ENCODE data around the gene NOCT. TPM values are rescaled to one million over a fixed set of nuclear protein-coding genes. Genes with fewer than 3 reads are reported as not detected.

The NOCT gene
- total and polyA plus RNA-seq, 2 experiments from 2014 or later = 9.9 to 20.8 TPM

DNA sequence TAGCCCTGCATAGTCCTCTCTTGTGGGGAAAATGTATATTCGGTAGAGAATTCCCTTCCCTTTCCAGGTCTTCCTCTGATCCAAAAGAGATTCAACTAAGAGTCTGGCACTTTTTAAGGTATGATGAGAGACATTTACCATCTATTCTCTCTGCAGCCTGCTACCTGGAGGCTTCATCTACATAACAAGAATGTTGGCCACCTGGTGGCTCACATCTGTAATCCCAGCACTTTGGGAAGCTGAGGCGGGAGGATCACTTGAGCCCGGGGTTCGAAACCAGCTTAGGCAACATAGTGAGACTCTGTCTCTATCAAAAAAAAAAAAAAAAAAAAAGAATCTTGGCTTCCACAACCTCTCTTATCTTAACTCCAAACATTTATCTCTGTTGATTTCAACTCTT lies 40.4 kb upstream of the NOCT start:
- no peaks in the 10 kb centered on the region for H3K79me2 ChIP-seq
- DNase-seq (ENCODE audit: low spot score) = no peak
- peaks cover 8% of the 10 kb centered on the region for H3K4me1 ChIP-seq (ENCODE audit: insufficient read depth)
- H3K27me3 ChIP-seq = no peaks in the 10 kb centered on the region
- H3K9me3 ChIP-seq (ENCODE audit: low read depth) = no peaks in the 10 kb centered on the region
- H3K36me3 ChIP-seq (replicated peaks; ENCODE audit: insufficient read depth, low read depth) = no peaks in the 10 kb centered on the region
- no peaks in the 10 kb centered on the region for H3K9me2 ChIP-seq (replicated peaks; ENCODE audit: insufficient read depth)
- no peak overlapping the region for H3K4me3 ChIP-seq
- 75% methylated on average over 4 of the region's 4 CpGs for WGBS (ENCODE audit: low lambda C conversion rate, missing lambda C conversion rate)
- H3K4me2 ChIP-seq = no peak overlapping the region
- H3K27ac ChIP-seq = no peak overlapping the region
- TF ChIP-seq EZH2 (IDR thresholded peaks at IDR 0.05; ENCODE audit: borderline replicate concordance) (no peak), EZH2phosphoT487 (IDR thresholded peaks at IDR 0.05; ENCODE audit: low read depth, severe bottlenecking, unreplicated experiment) (no peak)
- TF ChIP-seq, protein P1, sequence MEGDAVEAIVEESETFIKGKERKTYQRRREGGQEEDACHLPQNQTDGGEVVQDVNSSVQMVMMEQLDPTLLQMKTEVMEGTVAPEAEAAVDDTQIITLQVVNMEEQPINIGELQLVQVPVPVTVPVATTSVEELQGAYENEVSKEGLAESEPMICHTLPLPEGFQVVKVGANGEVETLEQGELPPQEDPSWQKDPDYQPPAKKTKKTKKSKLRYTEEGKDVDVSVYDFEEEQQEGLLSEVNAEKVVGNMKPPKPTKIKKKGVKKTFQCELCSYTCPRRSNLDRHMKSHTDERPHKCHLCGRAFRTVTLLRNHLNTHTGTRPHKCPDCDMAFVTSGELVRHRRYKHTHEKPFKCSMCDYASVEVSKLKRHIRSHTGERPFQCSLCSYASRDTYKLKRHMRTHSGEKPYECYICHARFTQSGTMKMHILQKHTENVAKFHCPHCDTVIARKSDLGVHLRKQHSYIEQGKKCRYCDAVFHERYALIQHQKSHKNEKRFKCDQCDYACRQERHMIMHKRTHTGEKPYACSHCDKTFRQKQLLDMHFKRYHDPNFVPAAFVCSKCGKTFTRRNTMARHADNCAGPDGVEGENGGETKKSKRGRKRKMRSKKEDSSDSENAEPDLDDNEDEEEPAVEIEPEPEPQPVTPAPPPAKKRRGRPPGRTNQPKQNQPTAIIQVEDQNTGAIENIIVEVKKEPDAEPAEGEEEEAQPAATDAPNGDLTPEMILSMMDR (IDR thresholded peaks at IDR 0.05; ENCODE audit: poor library complexity) = no peak
- H4K20me1 ChIP-seq (ENCODE audit: insufficient read depth, poor library complexity, severe bottlenecking) = no peaks in the 10 kb centered on the region
- no peak overlapping the region for H2AFZ ChIP-seq

DNA sequence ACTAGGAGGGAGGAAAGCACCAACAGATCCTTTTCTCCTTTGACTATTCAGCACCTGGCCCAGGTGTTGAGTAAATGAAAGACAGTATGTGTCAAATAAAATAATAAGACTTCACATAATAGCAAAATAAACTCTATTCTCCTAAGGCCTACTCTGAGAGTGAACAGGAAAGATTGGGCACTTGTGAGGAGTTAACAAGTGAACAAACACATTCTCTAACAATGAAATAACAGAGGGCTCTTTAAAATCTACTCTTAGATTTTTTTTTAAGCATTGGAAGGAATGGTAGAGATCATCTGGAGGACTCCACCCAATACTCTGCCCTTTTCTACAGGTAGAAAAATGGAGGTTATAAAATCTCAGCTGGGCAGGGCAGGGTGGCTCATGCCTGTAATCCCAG lies 39.1 kb upstream of the NOCT start:
- Histone ChIP-seq H3K4me3 (no peak overlapping the region), H3K27ac (no peak overlapping the region)

DNA sequence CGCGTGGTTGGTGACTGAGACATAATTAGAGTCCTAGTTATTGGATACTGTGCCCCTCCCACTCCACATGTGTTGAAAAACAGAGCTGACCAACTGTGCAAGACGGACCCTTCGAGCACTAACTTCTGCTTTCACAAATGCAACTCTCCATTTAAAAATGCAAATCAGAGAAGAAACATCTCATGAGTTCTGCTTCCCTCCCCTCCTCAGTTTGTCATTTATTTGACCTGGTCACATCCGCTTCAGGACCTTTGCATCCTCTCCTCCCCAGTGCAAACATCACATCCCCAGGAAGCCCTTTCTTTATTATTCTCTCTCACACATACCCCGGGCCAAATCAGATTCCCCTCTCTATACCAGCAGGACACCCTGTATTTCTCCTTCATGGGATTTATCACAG lies 38.1 kb upstream of the NOCT start:
- H3K9me2 ChIP-seq (replicated peaks; ENCODE audit: insufficient read depth) = no peaks in the 10 kb centered on the region
- WGBS (ENCODE audit: low lambda C conversion rate, missing lambda C conversion rate) = 67% methylated on average over 6 of the region's 6 CpGs
- H3K4me1 ChIP-seq (ENCODE audit: insufficient read depth) = peaks cover 8% of the 10 kb centered on the region

More for the DNA sequence above, 39.1 kb upstream of the NOCT start:
- Histone ChIP-seq H3K4me2 (no peak overlapping the region), H3K79me2 (no peaks in the 10 kb centered on the region), H3K4me1 (ENCODE audit: insufficient read depth) (peaks cover 8% of the 10 kb centered on the region), H4K20me1 (ENCODE audit: insufficient read depth, poor library complexity, severe bottlenecking) (no peaks in the 10 kb centered on the region), H3K27me3 (no peaks in the 10 kb centered on the region), H3K9me3 (ENCODE audit: low read depth) (no peaks in the 10 kb centered on the region), H3K9me2 (replicated peaks; ENCODE audit: insufficient read depth) (no peaks in the 10 kb centered on the region), H2AFZ (no peak overlapping the region), H3K36me3 (replicated peaks; ENCODE audit: insufficient read depth, low read depth) (no peaks in the 10 kb centered on the region)
- no peak for TF ChIP-seq EZH2phosphoT487 (IDR thresholded peaks at IDR 0.05; ENCODE audit: low read depth, severe bottlenecking, unreplicated experiment)
- no peak for TF ChIP-seq EZH2 (IDR thresholded peaks at IDR 0.05; ENCODE audit: borderline replicate concordance)
- TF ChIP-seq, protein P1 (IDR thresholded peaks at IDR 0.05; ENCODE audit: poor library complexity) = no peak
- DNase-seq (ENCODE audit: low spot score) = no peak

More for the DNA sequence above, 38.1 kb upstream of the NOCT start:
- TF ChIP-seq, protein P1 (IDR thresholded peaks at IDR 0.05; ENCODE audit: poor library complexity) = no peak
- no peak for TF ChIP-seq EZH2phosphoT487 (IDR thresholded peaks at IDR 0.05; ENCODE audit: low read depth, severe bottlenecking, unreplicated experiment)
- no peak for TF ChIP-seq EZH2 (IDR thresholded peaks at IDR 0.05; ENCODE audit: borderline replicate concordance)
- no peak overlapping the region for H2AFZ ChIP-seq
- H4K20me1 ChIP-seq (ENCODE audit: insufficient read depth, poor library complexity, severe bottlenecking) = no peaks in the 10 kb centered on the region
- DNase-seq (ENCODE audit: low spot score) = no peak
- no peaks in the 10 kb centered on the region for H3K9me3 ChIP-seq (ENCODE audit: low read depth)
- no peaks in the 10 kb centered on the region for H3K79me2 ChIP-seq
- no peaks in the 10 kb centered on the region for H3K27me3 ChIP-seq
- no peak overlapping the region for H3K4me3 ChIP-seq
- no peaks in the 10 kb centered on the region for H3K36me3 ChIP-seq (replicated peaks; ENCODE audit: insufficient read depth, low read depth)
- no peak overlapping the region for H3K27ac ChIP-seq
- H3K4me2 ChIP-seq = no peak overlapping the region

Measured in hepatocyte (in vitro differentiated cells).